ENCODE data around the gene TOP1.

The TOP1 gene

DNA sequence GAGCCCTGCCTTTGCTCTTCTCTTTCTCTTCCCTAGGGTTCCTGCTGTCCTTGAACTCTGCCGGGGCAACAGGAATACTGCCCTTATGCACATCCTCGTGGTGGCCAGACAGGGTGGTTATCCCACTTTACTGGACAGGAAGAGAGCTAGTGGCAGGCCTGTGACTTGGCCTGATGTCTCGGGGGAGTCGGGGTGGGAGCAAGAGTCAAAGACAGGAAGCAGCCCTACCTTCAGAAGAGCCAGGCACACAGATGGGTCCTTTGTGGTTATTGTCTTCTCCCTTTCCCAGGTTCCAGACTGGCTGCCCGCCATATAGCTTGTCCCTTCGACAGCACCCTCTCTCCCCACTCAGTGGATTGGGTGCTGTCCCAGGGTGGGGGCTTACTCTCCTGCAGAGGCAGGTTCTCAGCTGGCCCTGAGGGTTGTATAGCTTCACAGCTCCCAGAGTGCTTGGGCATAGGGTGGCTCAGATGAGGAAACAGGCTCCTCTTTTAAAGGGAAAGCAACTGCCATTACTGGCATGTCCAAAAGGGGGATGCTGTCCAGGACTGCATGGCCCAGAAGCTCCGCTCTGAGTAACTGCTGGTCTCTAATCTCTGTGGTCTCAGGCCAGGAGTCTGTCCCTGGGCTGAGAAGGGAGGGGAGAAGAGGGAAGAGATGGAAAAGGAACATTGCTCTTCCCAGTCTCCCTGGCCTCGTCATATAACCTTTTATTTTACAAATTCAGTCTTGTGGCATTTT lies 126.0 kb downstream of the TOP1 start:
- H3K36me3 Mint-ChIP-seq, result peaks cover 71% of the 10 kb centered on the region
- H3K27me3 Mint-ChIP-seq, result no peaks in the 10 kb centered on the region
- peak overlapping the region; percentile 49 for H3K4me3 Mint-ChIP-seq
- H3K4me1 Mint-ChIP-seq, result peaks cover 98% of the 10 kb centered on the region
- peak overlapping the region; percentile 99 for H3K27ac Mint-ChIP-seq
- CTCF ChIA-PET, result interaction anchor here (1.3 to 17.4 kb wide), 3 partner anchors 16 to 185 kb away, joined by 4 to 240 read pairs (median 41); partner anchors contain the start of gene PLCG1
- H3K9me3 Mint-ChIP-seq, result no peaks in the 10 kb centered on the region
- DNase-seq, result no peak

DNA sequence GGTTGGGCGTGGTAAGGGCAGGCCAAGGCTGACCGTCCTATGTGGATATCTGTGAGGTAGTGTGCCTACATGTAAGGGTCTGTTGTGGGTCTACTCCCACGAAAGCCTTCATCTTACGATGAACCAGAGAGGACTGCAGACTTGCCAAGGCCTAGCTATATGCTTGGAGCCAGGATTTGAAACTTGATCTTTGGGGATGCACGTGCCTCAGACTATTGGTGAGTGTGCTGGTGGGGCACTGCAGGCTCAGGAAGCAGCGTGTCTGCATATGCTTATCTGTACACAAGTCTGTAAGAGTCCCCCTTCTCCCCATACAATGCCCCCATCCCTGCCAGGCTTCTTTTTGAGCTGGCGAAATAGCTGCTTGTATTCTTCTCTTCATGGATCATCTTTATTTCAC lies 126.6 kb downstream of the TOP1 start:
- peaks cover 98% of the 10 kb centered on the region for H3K4me1 Mint-ChIP-seq
- peaks cover 75% of the 10 kb centered on the region for H3K36me3 Mint-ChIP-seq
- H3K4me3 Mint-ChIP-seq, result peak overlapping the region; percentile 87

DNA sequence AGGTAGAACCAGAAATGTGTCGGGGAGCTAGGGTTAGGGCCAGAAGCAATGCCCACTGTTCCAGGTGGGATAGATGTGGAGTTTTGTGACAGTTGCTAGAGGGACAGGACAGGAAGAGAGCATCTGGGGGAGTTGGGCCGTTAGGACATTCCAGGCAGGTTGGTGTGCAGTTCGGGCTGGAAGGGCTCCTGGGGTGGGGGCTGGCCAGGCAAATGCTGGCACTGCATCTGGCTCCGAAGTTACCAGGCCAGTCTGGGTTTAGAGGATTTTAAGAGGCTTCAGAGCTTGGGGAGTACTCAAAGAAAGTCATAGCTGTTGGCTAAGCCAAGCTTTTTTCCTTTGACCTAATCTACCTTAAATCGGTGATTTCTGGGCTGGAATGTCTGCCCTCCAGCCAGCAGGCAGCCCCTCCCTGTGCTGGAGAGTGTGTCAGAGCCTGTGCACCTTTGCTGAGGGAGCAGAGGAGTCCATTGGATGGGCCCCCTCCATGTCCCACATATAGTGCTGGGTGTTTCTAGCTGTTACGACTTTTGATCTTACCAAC lies 129.5 kb downstream of the TOP1 start:
- no peaks in the 10 kb centered on the region for H3K27me3 Mint-ChIP-seq
- peaks cover 72% of the 10 kb centered on the region for H3K36me3 Mint-ChIP-seq
- H3K27ac Mint-ChIP-seq, result peak overlapping the region; percentile 99
- CTCF ChIA-PET, result interaction anchor here (0.8 to 17.4 kb wide), 7 partner anchors 9 to 189 kb away, joined by 3 to 240 read pairs (median 4); partner anchors contain the start of gene PLCG1
- H3K4me3 Mint-ChIP-seq, result peak overlapping the region; percentile 87
- H3K9me3 Mint-ChIP-seq, result no peaks in the 10 kb centered on the region
- H3K4me1 Mint-ChIP-seq, result peaks cover 88% of the 10 kb centered on the region
- no peak for DNase-seq

More for the DNA sequence above, 126.6 kb downstream of the TOP1 start:
- CTCF ChIA-PET, result interaction anchor here (1.3 to 17.4 kb wide), 3 partner anchors 17 to 184 kb away, joined by 4 to 240 read pairs (median 41); partner anchors contain the start of gene PLCG1
- Mint-ChIP-seq H3K27ac (peak overlapping the region; percentile 99), H3K27me3 (no peaks in the 10 kb centered on the region), H3K9me3 (no peaks in the 10 kb centered on the region)
- no peak for DNase-seq

DNA sequence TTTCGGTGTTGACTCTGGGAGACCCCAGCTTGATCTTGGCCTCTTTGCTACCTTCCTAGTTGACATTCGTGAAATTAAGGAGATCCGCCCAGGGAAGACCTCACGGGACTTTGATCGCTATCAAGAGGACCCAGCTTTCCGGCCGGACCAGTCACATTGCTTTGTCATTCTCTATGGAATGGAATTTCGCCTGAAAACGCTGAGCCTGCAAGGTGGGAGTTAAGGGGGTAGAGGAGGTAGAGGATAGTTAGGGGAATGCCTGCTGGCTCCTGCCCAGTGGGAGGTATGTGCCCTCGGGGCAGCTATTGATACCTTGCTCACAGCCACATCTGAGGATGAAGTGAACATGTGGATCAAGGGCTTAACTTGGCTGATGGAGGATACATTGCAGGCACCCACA lies 130.9 kb downstream of the TOP1 start:
- Mint-ChIP-seq H3K27ac (peak overlapping the region; percentile 99), H3K4me3 (peak overlapping the region; percentile 87), H3K9me3 (no peaks in the 10 kb centered on the region), H3K4me1 (peaks cover 88% of the 10 kb centered on the region), H3K36me3 (peaks cover 78% of the 10 kb centered on the region), H3K27me3 (no peaks in the 10 kb centered on the region)
- CTCF ChIA-PET, result interaction anchor here (1.1 to 17.4 kb wide), 3 partner anchors 8 to 21 kb away, joined by 3 to 240 read pairs (median 41); partner anchors contain the start of gene PLCG1
- DNase-seq, result no peak

DNA sequence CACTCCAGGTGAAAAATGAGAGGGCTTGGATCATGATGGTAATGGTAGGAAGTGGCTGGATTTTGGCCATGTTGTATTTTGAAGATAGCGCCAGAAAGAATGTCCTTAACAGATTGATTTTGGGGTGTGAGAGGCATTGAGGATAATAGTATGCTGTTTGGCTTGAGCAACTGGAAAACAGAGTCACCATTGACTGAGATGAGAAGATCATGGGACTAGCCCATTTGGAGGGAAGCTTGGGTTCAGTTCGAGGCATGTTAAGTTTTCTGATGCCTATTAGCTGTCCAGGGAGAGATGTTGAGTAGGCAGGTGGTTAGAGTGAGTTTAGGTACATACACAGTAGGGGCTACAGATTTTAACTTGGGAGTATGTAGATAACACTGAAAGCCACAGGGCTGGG lies 132.1 kb downstream of the TOP1 start:
- Mint-ChIP-seq H3K9me3 (no peaks in the 10 kb centered on the region), H3K4me1 (peaks cover 78% of the 10 kb centered on the region), H3K27me3 (no peaks in the 10 kb centered on the region), H3K27ac (peak overlapping the region; percentile 99), H3K36me3 (peaks cover 79% of the 10 kb centered on the region), H3K4me3 (peak overlapping the region; percentile 25)
- no peak for DNase-seq
- CTCF ChIA-PET, result interaction anchor here (1.8 to 17.4 kb wide), 2 partner anchors 12 to 22 kb away, joined by 6 to 240 read pairs; partner anchors contain the start of gene PLCG1

DNA sequence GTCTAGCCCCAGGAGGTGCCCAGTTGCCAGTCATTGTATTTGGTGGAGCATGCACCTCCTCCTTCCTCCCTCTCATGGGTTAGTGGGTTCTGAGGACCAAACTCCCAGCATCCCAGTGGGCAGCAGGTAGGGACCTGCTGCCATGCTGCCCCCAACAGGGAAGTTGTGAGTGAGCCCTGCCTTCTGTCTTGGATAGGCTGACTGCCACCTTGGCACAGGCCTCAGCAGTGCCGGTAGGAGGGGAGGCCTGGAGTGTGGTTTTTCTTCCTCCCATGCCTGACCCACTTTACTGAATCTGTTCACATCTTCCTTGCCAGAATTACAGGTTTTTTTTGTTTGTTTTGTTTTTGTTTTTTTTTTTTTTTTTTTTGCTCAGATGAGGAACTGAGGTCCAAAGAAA lies 133.3 kb downstream of the TOP1 start:
- Mint-ChIP-seq H3K27ac (peak overlapping the region; percentile 34), H3K27me3 (no peaks in the 10 kb centered on the region), H3K4me1 (peaks cover 72% of the 10 kb centered on the region), H3K4me3 (no peak overlapping the region), H3K36me3 (peaks cover 83% of the 10 kb centered on the region), H3K9me3 (no peaks in the 10 kb centered on the region)
- CTCF ChIA-PET, result interaction anchor here (1.8 to 17.4 kb wide), 2 partner anchors 11 to 23 kb away, joined by 6 to 240 read pairs; partner anchors contain the start of gene PLCG1
- no peak for DNase-seq

DNA sequence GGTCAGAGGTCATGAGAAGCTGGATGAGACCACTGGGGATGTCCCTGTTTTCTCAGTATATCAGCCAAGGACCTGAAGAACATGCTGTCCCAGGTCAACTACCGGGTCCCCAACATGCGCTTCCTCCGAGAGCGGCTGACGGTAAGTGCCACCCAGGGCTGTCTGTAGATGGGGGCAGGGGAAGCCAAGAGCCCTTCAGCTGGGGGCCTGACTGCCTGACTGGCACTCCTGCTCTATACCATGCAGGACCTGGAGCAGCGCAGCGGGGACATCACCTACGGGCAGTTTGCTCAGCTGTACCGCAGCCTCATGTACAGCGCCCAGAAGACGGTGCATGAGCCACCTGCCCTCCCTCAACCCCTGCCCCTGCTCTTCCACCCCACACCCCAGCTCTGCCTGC lies 133.8 kb downstream of the TOP1 start:
- CTCF ChIA-PET, result interaction anchor here (17.4 kb wide), 1 partner anchor 24 kb away, joined by 240 read pairs; the partner anchor contains the start of gene PLCG1
- H3K27me3 Mint-ChIP-seq, result no peaks in the 10 kb centered on the region
- DNase-seq, result no peak
- H3K4me1 Mint-ChIP-seq, result peaks cover 72% of the 10 kb centered on the region
- peaks cover 88% of the 10 kb centered on the region for H3K36me3 Mint-ChIP-seq
- H3K4me3 Mint-ChIP-seq, result no peak overlapping the region
- H3K27ac Mint-ChIP-seq, result peak overlapping the region; percentile 77
- no peaks in the 10 kb centered on the region for H3K9me3 Mint-ChIP-seq

DNA sequence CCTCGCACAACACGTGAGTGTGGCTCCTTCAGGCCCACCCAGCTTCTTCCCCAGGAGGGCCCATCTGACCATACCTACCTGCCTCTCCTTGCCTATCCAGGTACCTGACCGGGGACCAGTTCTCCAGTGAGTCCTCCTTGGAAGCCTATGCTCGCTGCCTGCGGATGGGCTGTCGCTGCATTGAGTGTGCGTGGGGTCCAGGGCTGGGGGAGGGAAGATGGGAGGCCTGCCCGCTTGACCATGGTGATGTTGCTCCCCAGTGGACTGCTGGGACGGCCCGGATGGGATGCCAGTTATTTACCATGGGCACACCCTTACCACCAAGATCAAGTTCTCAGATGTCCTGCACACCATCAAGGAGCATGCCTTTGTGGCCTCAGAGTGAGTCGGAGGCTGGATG lies 135.2 kb downstream of the TOP1 start:
- CTCF ChIA-PET, result interaction anchor here (1.2 to 17.4 kb wide), 2 partner anchors 25 to 172 kb away, joined by 3 to 240 read pairs; partner anchors contain the start of gene PLCG1
- Mint-ChIP-seq H3K4me1 (peaks cover 60% of the 10 kb centered on the region), H3K27ac (peak overlapping the region; percentile 66), H3K36me3 (peaks cover 87% of the 10 kb centered on the region), H3K4me3 (no peak overlapping the region), H3K27me3 (no peaks in the 10 kb centered on the region), H3K9me3 (no peaks in the 10 kb centered on the region)
- no peak for DNase-seq

DNA sequence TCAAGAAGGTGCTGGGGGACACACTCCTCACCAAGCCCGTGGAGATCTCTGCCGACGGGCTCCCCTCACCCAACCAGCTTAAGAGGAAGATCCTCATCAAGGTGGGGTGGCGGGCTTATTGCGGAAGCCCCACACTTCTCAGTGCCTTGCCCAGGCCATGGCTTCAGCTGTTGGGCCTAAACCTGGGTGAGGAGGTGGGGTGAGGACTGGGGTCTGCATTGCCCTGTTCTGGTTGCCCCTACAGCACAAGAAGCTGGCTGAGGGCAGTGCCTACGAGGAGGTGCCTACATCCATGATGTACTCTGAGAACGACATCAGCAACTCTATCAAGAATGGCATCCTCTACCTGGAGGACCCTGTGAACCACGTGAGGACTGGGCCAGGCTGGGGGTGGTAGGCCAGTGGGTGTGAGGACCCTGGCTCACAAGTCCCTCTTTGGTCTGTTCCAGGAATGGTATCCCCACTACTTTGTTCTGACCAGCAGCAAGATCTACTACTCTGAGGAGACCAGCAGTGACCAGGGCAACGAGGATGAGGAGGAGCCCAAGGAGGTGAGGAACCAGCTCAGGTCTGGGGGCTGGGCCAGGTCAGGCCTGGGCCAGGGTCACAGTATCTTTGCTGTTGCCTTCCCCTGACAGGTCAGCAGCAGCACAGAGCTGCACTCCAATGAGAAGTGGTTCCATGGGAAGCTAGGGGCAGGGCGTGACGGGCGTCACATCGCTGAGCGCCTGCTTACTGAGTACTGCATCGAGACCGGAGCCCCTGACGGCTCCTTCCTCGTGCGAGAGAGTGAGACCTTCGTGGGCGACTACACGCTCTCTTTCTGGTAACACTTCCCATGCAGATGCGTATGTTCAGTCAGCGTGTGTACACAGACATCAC lies 136.6 kb downstream of the TOP1 start:
- CTCF ChIA-PET, result interaction anchor here (1.2 to 17.4 kb wide), 3 partner anchors 8 to 174 kb away, joined by 3 to 240 read pairs (median 6); partner anchors contain the start of gene PLCG1
- Mint-ChIP-seq H3K4me1 (peaks cover 46% of the 10 kb centered on the region), H3K9me3 (no peaks in the 10 kb centered on the region), H3K27me3 (no peaks in the 10 kb centered on the region), H3K36me3 (peaks cover 86% of the 10 kb centered on the region), H3K27ac (peak overlapping the region; percentile 30), H3K4me3 (no peak overlapping the region)
- DNase-seq, result no peak

DNA sequence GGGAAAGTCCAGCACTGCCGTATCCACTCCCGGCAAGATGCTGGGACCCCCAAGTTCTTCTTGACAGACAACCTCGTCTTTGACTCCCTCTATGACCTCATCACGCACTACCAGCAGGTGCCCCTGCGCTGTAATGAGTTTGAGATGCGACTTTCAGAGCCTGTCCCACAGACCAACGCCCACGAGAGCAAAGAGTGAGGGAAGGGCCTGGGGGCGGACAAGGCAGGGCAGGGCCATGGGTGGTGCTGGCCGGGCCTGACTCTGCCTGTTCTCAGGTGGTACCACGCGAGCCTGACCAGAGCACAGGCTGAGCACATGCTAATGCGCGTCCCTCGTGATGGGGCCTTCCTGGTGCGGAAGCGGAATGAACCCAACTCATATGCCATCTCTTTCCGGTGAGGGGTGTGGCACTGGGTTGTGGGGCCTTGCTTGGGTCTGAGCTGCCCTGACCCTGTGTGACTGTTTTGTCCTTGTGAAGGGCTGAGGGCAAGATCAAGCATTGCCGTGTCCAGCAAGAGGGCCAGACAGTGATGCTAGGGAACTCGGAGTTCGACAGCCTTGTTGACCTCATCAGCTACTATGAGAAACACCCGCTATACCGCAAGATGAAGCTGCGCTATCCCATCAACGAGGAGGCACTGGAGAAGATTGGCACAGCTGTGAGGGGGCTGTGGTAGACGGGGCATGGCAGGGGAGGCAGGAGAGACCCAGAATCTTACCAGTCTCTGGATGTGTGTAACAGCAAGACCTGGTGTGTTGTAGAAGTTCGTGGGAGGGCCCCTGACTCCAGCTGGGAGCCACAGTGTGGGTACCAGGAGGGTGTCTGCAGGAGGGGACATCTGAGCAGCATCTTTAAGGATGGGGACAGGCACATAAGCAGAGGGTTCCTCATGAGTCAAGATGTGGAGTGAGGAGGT lies 137.8 kb downstream of the TOP1 start:
- CTCF ChIA-PET, result interaction anchor here (5.2 kb wide), 1 partner anchor 31 kb away, joined by 24 read pairs; no protein-coding TSS in a partner anchor
- Mint-ChIP-seq H3K9me3 (no peaks in the 10 kb centered on the region), H3K4me1 (peaks cover 35% of the 10 kb centered on the region), H3K4me3 (no peak overlapping the region), H3K27me3 (no peaks in the 10 kb centered on the region), H3K36me3 (peaks cover 86% of the 10 kb centered on the region), H3K27ac (peak overlapping the region; percentile 61)
- DNase-seq, result peak; percentile 9

DNA sequence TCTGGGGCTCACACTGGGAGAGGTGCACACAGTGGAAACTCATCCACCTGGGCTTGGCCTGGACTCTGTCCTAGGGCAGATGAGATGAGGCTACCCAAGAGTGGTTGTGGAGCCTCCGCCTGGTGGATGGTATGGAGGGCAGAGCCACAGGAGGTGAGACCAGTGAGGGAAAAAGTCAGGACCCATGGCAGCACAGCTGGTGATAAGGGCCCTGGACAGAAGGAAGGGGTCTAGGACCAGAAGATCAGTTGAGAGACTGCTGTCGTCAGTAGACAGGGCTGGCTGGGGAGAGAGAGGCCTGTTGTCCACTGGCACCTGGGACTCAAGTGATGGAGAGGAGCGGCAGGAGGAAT lies 138.5 kb downstream of the TOP1 start:
- H3K36me3 Mint-ChIP-seq, result peaks cover 87% of the 10 kb centered on the region
- H3K4me1 Mint-ChIP-seq, result peaks cover 29% of the 10 kb centered on the region
- CTCF ChIA-PET, result interaction anchor here (1.0 to 5.2 kb wide), 3 partner anchors 8 to 66 kb away, joined by 3 to 24 read pairs (median 5); no protein-coding TSS in a partner anchor
- H3K27me3 Mint-ChIP-seq, result no peaks in the 10 kb centered on the region
- H3K9me3 Mint-ChIP-seq, result no peaks in the 10 kb centered on the region
- peak overlapping the region; percentile 39 for H3K27ac Mint-ChIP-seq
- no peak overlapping the region for H3K4me3 Mint-ChIP-seq
- DNase-seq, result peak; percentile 14

DNA sequence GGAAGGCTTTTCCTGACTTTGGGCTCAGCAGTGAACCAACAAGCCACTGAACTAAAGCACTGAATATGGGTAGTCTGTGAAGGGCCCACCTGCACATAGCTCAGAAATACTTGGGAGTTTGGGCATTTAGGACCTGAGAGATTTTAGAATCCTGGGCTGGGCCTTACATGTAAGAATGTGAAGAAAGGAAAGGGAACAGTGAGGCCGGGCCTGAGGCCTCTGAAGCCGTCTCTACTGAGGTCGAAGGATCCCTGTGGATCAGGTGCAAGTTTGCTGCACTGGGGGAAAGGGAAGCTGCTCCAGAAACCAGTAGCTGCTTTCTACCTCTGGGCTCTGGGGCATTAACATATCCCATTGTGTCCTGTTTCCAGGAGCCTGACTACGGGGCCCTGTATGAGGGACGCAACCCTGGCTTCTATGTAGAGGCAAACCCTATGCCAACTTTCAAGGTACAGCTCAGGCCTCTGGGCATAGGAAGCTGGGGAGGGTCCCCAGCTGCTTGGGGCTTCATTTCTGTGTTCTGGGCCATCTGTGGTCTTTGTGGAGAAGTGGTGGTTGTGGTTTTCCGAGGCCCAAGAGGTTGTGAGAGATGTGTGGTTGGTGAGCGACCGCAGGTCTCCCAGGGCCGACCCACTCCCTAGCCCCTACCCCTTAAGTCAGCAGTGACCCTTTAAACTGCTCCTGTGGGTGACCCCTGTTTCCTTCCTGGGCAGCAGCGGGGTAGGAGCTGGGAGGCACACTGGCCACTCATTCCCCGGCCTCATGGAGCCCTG lies 139.0 kb downstream of the TOP1 start:
- CTCF ChIA-PET, result interaction anchor here (1.0 to 5.2 kb wide), 3 partner anchors 9 to 65 kb away, joined by 3 to 24 read pairs (median 5); no protein-coding TSS in a partner anchor
- Mint-ChIP-seq H3K4me1 (peaks cover 27% of the 10 kb centered on the region), H3K4me3 (no peak overlapping the region), H3K9me3 (no peaks in the 10 kb centered on the region), H3K27ac (peak overlapping the region; percentile 66), H3K36me3 (peaks cover 87% of the 10 kb centered on the region), H3K27me3 (no peaks in the 10 kb centered on the region)
- DNase-seq, result peak; percentile 19
